Mesenchymal stem cell (in vitro differentiated cells and primary cell): ENCODE data around the gene FCN2.

Source experiments
- DNase-seq: peaks from one replicate; pipeline ENCODE4 v3.0.0-alpha.2; 2013
- H2AFZ ChIP-seq: one replicate; pipeline ENCODE4 v1.6.1; 2013; ENCODE audit warnings: low read depth, mild to moderate bottlenecking, control low read depth, inconsistent platforms, low read length, moderate library complexity
- H2AK5ac ChIP-seq: 2 replicates; pipeline ENCODE4 v1.6.1; 2013; ENCODE audit warnings: low read length, moderate library complexity, mild to moderate bottlenecking, inconsistent platforms; ENCODE audit not compliant: severe bottlenecking
- H2BK120ac ChIP-seq: one replicate; pipeline ENCODE4 v1.6.1; 2013; ENCODE audit warnings: low read depth, mild to moderate bottlenecking, inconsistent platforms, low read length, moderate library complexity
- H2BK12ac ChIP-seq, 2 experiments: one replicate each; pipeline ENCODE4 v1.6.1; 2013; ENCODE audit warnings: inconsistent platforms in 2 of 2, low read length in 2 of 2, mild to moderate bottlenecking in 2 of 2, moderate library complexity in 2 of 2, control low read depth in 1 of 2
- H2BK15ac ChIP-seq: one replicate; pipeline ENCODE4 v1.6.1; 2013; ENCODE audit warnings: mild to moderate bottlenecking, low read depth, inconsistent platforms; ENCODE audit not compliant: poor library complexity, severe bottlenecking
- H2BK5ac ChIP-seq: 2 replicates; pipeline ENCODE4 v1.6.1; 2013; ENCODE audit warnings: low read depth, mild to moderate bottlenecking, low read length, control low read depth, inconsistent platforms; ENCODE audit not compliant: poor library complexity, severe bottlenecking
- H3K14ac ChIP-seq, 2 experiments: one replicate each; pipeline ENCODE4 v1.6.1; 2013; ENCODE audit warnings: inconsistent platforms in 2 of 2, low read length in 2 of 2, control low read depth in 1 of 2, mild to moderate bottlenecking in 1 of 2, moderate library complexity in 1 of 2
- H3K18ac ChIP-seq, 2 experiments: one replicate each; pipeline ENCODE4 v1.6.1; 2013; ENCODE audit warnings: inconsistent platforms in 2 of 2, low read length in 2 of 2, control low read depth in 1 of 2, low read depth in 1 of 2, mild to moderate bottlenecking in 1 of 2
- H3K23ac ChIP-seq, 2 experiments: one replicate each; pipeline ENCODE4 v1.6.1; 2013; ENCODE audit warnings: inconsistent platforms in 2 of 2, low read length in 2 of 2, mild to moderate bottlenecking in 2 of 2, moderate library complexity in 2 of 2, control low read depth in 1 of 2
- H3K27ac ChIP-seq: 2 replicates; pipeline ENCODE4 v1.5.1; 2013; ENCODE audit warnings: mild to moderate bottlenecking, moderate library complexity, low read length, control low read depth, inconsistent platforms; ENCODE audit not compliant: poor library complexity, severe bottlenecking
- H3K27me3 ChIP-seq, 2 experiments: 2 replicates each; pipeline versions ENCODE4 v1.6.1 to v1.7.0; 2013; ENCODE audit warnings: low read length in 2 of 2, mild to moderate bottlenecking in 2 of 2, moderate library complexity in 2 of 2, control low read depth in 1 of 2, inconsistent platforms in 1 of 2; ENCODE audit not compliant: control insufficient read depth in 1 of 2, insufficient read depth in 1 of 2
- H3K36me3 ChIP-seq, 2 experiments: 2 replicates each; pipeline versions ENCODE4 v1.6.1 to v1.7.0; 2013; ENCODE audit warnings: low read length in 2 of 2, control low read depth in 1 of 2, inconsistent platforms in 1 of 2, low read depth in 1 of 2, mild to moderate bottlenecking in 1 of 2; ENCODE audit not compliant: insufficient read depth in 2 of 2, control insufficient read depth in 1 of 2
- H3K4ac ChIP-seq, 2 experiments: one replicate each; pipeline ENCODE4 v1.6.1; 2013; ENCODE audit warnings: inconsistent platforms in 2 of 2, low read length in 2 of 2, mild to moderate bottlenecking in 2 of 2, moderate library complexity in 2 of 2, control low read depth in 1 of 2, low read depth in 1 of 2
- H3K4me1 ChIP-seq: 2 replicates; pipeline ENCODE4 v1.6.1; 2013; ENCODE audit warnings: low read depth, low read length, control low read depth; ENCODE audit not compliant: control insufficient read depth, insufficient read depth
- H3K4me2 ChIP-seq: 2 replicates; pipeline ENCODE4 v1.6.1; 2013; ENCODE audit warnings: low read length, mild to moderate bottlenecking, inconsistent platforms; ENCODE audit not compliant: poor library complexity, severe bottlenecking
- H3K4me3 ChIP-seq, 2 experiments: 2 replicates each; pipeline versions ENCODE4 v1.5.1 to v1.7.0; 2013; ENCODE audit warnings: low read length in 2 of 2, mild to moderate bottlenecking in 2 of 2, control low read depth in 1 of 2, low read depth in 1 of 2; ENCODE audit not compliant: insufficient read depth in 1 of 2
- H3K79me1 ChIP-seq: replicated peaks from 2 replicates; pipeline ENCODE4 v1.6.1; 2013; ENCODE audit warnings: mild to moderate bottlenecking, control low read depth, low read length, inconsistent platforms; ENCODE audit not compliant: poor library complexity, severe bottlenecking
- H3K9ac ChIP-seq: 2 replicates; pipeline ENCODE4 v1.7.0; 2013; ENCODE audit warnings: mild to moderate bottlenecking, low read length, moderate library complexity
- H3K9me3 ChIP-seq: 2 replicates; pipeline ENCODE4 v1.7.0; 2013; ENCODE audit warnings: mild to moderate bottlenecking, low read length; ENCODE audit not compliant: control insufficient read depth
- H4K8ac ChIP-seq: one replicate; pipeline ENCODE4 v1.6.1; 2013; ENCODE audit warnings: inconsistent platforms, mild to moderate bottlenecking, low read length, moderate library complexity
- H4K91ac ChIP-seq: one replicate; pipeline ENCODE4 v1.6.1; 2013; ENCODE audit warnings: mild to moderate bottlenecking, low read length, inconsistent platforms
- WGBS: methylation state at CpG from one replicate; pipeline ENCODE4 v1.1.7; 2013; ENCODE audit warnings: mixed read lengths; 5-methylcytosine and 5-hydroxymethylcytosine counted together

Gene FCN2

DNA sequence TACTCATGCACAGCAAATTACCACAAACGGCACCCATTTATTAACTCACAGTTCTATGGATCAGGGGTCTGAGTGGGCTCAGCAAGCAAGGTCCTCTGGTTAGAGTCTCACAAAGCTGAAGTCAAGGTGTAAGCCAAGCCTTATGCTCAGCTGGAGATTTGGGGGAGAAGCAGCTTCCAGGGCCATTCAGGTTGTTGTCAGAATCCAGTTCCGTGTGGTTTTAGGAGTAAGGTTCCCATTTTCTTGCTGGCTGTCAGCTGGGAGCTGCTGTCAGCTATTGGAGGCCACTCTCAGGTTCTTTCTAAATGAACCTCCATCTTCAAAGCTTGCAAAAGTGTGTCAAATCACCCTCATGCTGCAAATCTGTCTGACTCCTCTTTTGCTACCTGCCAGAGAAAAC is 17.7 kb downstream of the FCN2 start:
- H3K4ac ChIP-seq, result no peak overlapping the region
- H4K8ac ChIP-seq, result no peak overlapping the region
- no peaks in the 10 kb centered on the region for H3K79me1 ChIP-seq
- no peak overlapping the region for H3K23ac ChIP-seq
- H3K9ac ChIP-seq, result no peak overlapping the region
- 72% methylated on average over 2 of the region's 2 CpGs for WGBS
- H3K18ac ChIP-seq, result no peak overlapping the region
- no peak overlapping the region for H3K27ac ChIP-seq
- H2AK5ac ChIP-seq, result no peak overlapping the region
- no peak overlapping the region for H2BK15ac ChIP-seq
- H2BK5ac ChIP-seq, result no peak overlapping the region
- no peak overlapping the region for H2BK120ac ChIP-seq
- DNase-seq, result no peak
- H3K9me3 ChIP-seq, result peaks cover 6% of the 10 kb centered on the region
- no peak overlapping the region for H2BK12ac ChIP-seq
- peaks cover 6% of the 10 kb centered on the region for H3K4me1 ChIP-seq
- H3K14ac ChIP-seq, result no peak overlapping the region
- no peak overlapping the region for H4K91ac ChIP-seq
- no peak overlapping the region for H3K4me3 ChIP-seq
- H3K27me3 ChIP-seq, result peaks cover 15 to 17% of the 10 kb centered on the region in 2 experiments
- H3K36me3 ChIP-seq, result no peaks in the 10 kb centered on the region
- no peak overlapping the region for H2AFZ ChIP-seq
- no peak overlapping the region for H3K4me2 ChIP-seq

- Histone ChIP-seq H2BK15ac (no peak overlapping the region), H2AK5ac (no peak overlapping the region), H3K4ac (no peak overlapping the region), H3K9me3 (peaks cover 6% of the 10 kb centered on the region), H3K4me2 (no peak overlapping the region), H3K4me1 (peaks cover 6% of the 10 kb centered on the region), H2BK5ac (no peak overlapping the region), H3K79me1 (no peaks in the 10 kb centered on the region), H3K23ac (no peak overlapping the region), H2BK12ac (no peak overlapping the region), H3K36me3 (no peaks in the 10 kb centered on the region), H3K4me3 (no peak overlapping the region), H3K9ac (no peak overlapping the region), H3K18ac (no peak overlapping the region), H4K8ac (no peak overlapping the region), H4K91ac (no peak overlapping the region), H3K14ac (no peak overlapping the region), H3K27me3 (peaks cover 15 to 17% of the 10 kb centered on the region in 2 experiments), H3K27ac (no peak overlapping the region), H2AFZ (no peak overlapping the region), H2BK120ac (no peak overlapping the region)
- DNase-seq, result no peak
- no CpG with 5 or more reads among the region's 3 CpGs for WGBS
These were observed 18.6 kb downstream of the FCN2 start for GRCh38 chr9:134899168-134899567.

GRCh38 chr9:134899818-134900217 is 19.2 kb downstream of the FCN2 start:
- Histone ChIP-seq H3K14ac (no peak overlapping the region), H2BK15ac (no peak overlapping the region), H4K91ac (no peak overlapping the region), H3K36me3 (no peaks in the 10 kb centered on the region), H2BK5ac (no peak overlapping the region), H3K27ac (no peak overlapping the region), H3K9me3 (peaks cover 6% of the 10 kb centered on the region), H2AFZ (no peak overlapping the region), H3K79me1 (no peaks in the 10 kb centered on the region), H3K9ac (no peak overlapping the region), H3K23ac (no peak overlapping the region), H3K4me2 (no peak overlapping the region), H2BK120ac (no peak overlapping the region), H3K4me3 (no peak overlapping the region), H2AK5ac (no peak overlapping the region), H3K27me3 (peaks cover 15 to 17% of the 10 kb centered on the region in 2 experiments), H3K18ac (no peak overlapping the region), H3K4ac (no peak overlapping the region), H3K4me1 (peaks cover 6% of the 10 kb centered on the region), H2BK12ac (no peak overlapping the region), H4K8ac (no peak overlapping the region)
- no CpG with 5 or more reads among the region's 1 CpG for WGBS
- DNase-seq, result no peak

- Histone ChIP-seq H3K27me3 (peaks cover 12 to 20% of the 10 kb centered on the region in 2 experiments), H2BK5ac (no peak overlapping the region), H2BK15ac (no peak overlapping the region), H2BK120ac (no peak overlapping the region), H3K79me1 (no peaks in the 10 kb centered on the region), H3K14ac (no peak overlapping the region), H3K4me3 (no peak overlapping the region), H4K91ac (no peak overlapping the region), H3K23ac (no peak overlapping the region), H2AFZ (no peak overlapping the region), H3K9me3 (peaks cover 6% of the 10 kb centered on the region), H3K18ac (no peak overlapping the region), H3K4me1 (no peaks in the 10 kb centered on the region), H3K36me3 (no peaks in the 10 kb centered on the region), H3K9ac (no peak overlapping the region), H3K4me2 (no peak overlapping the region), H3K4ac (no peak overlapping the region), H2BK12ac (no peak overlapping the region), H2AK5ac (no peak overlapping the region), H3K27ac (no peak overlapping the region), H4K8ac (no peak overlapping the region)
- no CpG with 5 or more reads among the region's 3 CpGs for WGBS
- no peak for DNase-seq
These were observed 22.3 kb downstream of the FCN2 start for GRCh38 chr9:134902936-134903335.
